ENCODE results near the gene TYSND1. TPM values are rescaled to one million over a fixed set of nuclear protein-coding genes. Genes with fewer than 3 reads are reported as not detected.
"Not testable (repeated sequence)": the region's sequence is repeated elsewhere in the genome, so short reads cannot be mapped to it uniquely, and the experiment has no call there.

Gene TYSND1
- total RNA-seq, 1 donor: 9.7 TPM

- peak; percentile 34 for DNase-seq (ENCODE audit: low read depth)
- no peak overlapping the region for H3K4me3 ChIP-seq (ENCODE audit: low read depth, low read length)
- TF ChIP-seq, protein P1, sequence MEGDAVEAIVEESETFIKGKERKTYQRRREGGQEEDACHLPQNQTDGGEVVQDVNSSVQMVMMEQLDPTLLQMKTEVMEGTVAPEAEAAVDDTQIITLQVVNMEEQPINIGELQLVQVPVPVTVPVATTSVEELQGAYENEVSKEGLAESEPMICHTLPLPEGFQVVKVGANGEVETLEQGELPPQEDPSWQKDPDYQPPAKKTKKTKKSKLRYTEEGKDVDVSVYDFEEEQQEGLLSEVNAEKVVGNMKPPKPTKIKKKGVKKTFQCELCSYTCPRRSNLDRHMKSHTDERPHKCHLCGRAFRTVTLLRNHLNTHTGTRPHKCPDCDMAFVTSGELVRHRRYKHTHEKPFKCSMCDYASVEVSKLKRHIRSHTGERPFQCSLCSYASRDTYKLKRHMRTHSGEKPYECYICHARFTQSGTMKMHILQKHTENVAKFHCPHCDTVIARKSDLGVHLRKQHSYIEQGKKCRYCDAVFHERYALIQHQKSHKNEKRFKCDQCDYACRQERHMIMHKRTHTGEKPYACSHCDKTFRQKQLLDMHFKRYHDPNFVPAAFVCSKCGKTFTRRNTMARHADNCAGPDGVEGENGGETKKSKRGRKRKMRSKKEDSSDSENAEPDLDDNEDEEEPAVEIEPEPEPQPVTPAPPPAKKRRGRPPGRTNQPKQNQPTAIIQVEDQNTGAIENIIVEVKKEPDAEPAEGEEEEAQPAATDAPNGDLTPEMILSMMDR (IDR thresholded peaks at IDR 0.05; ENCODE audit: insufficient read depth, low read length): no peak
Observed at GRCh38 chr10:70190581-70190980, 44.1 kb upstream of the TYSND1 start.

DNA sequence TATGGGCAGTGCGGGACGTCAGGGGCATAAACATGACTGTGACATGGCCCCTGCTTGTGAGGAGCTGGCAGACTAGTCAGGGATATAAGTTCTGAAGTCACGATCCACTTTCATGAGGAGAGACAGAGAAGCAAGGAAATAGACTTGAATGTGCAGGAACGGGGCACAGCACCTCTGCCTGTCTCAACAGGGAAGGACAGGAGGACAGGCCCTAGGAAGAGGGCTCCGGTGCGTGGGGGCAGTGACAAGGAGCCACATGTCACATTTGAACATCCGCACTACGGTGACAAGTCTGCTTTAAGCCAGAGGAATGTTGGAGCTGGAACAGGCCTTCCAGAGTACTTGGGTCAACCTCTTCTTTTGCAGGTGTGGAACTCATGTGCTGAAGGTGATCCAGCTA lies 43.6 kb upstream of the TYSND1 start:
- TF ChIP-seq, protein P1 (IDR thresholded peaks at IDR 0.05; ENCODE audit: insufficient read depth, low read length): no peak
- H3K4me3 ChIP-seq (ENCODE audit: low read depth, low read length): no peak overlapping the region
- no peak for DNase-seq (ENCODE audit: low read depth)

GRCh38 chr10:70188768-70189167 lies 42.3 kb upstream of the TYSND1 start:
- H3K4me3 ChIP-seq (ENCODE audit: low read depth, low read length): no peak overlapping the region
- DNase-seq (ENCODE audit: low read depth): no peak
- TF ChIP-seq, protein P1 (IDR thresholded peaks at IDR 0.05; ENCODE audit: insufficient read depth, low read length): no peak

- TF ChIP-seq, protein P1 (IDR thresholded peaks at IDR 0.05; ENCODE audit: insufficient read depth, low read length): no peak
- DNase-seq (ENCODE audit: low read depth): peak; percentile 55
- no peak overlapping the region for H3K4me3 ChIP-seq (ENCODE audit: low read depth, low read length)
Observed at GRCh38 chr10:70186571-70186970, 40.1 kb upstream of the TYSND1 start.

DNA sequence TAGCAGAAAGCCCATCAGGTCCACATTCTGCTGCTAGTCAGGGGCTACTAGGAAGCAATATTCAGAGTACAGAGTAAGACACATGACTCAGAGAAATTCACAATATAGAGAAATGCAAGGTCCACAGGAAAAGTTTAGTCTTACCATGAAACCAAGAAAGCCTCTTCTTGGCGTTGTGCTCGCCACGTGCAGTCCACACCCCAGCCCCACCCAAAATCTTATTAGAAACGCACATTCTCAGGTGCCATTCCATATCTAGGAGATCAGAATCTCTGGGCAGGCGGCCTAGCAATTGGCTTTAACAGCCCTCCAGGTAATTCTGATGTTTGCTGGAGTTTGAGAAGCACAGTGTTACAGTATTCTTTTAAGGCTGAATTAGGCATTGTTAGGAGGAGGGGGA lies 39.6 kb upstream of the TYSND1 start:
- H3K4me3 ChIP-seq (ENCODE audit: low read depth, low read length): no peak overlapping the region
- DNase-seq (ENCODE audit: low read depth): no peak
- TF ChIP-seq, protein P1 (IDR thresholded peaks at IDR 0.05; ENCODE audit: insufficient read depth, low read length): no peak

- TF ChIP-seq, protein P1 (IDR thresholded peaks at IDR 0.05; ENCODE audit: insufficient read depth, low read length): no peak
- no peak for DNase-seq (ENCODE audit: low read depth)
- H3K4me3 ChIP-seq (ENCODE audit: low read depth, low read length): no peak overlapping the region
Observed at GRCh38 chr10:70183304-70183703, 36.8 kb upstream of the TYSND1 start.

- H3K4me3 ChIP-seq (ENCODE audit: low read depth, low read length); DNase-seq (ENCODE audit: low read depth): not testable (repeated sequence)
Observed at GRCh38 chr10:70179209-70179608, 32.7 kb upstream of the TYSND1 start.

All from fibroblast of the aortic adventitia (primary cell).